Parathyroid adenoma (tissue), 2 donors: ENCODE data around the gene CDK5RAP2.

Source experiments
- H2AFZ ChIP-seq: fragments of 300-600 bp; sonication (generic); one replicate; pipeline ENCODE4 v1.7.0; 2017; ENCODE audit warnings: antibody characterized with exemption, mild to moderate bottlenecking
- H3K27ac ChIP-seq: fragments of 300-600 bp; sonication (generic); one replicate; pipeline ENCODE4 v1.7.0; 2017
- H3K27me3 ChIP-seq: fragments of 300-600 bp; sonication (generic); one replicate; pipeline ENCODE4 v1.7.0; 2017; ENCODE audit warnings: low read length; ENCODE audit not compliant: control insufficient read depth, insufficient read depth
- H3K36me3 ChIP-seq: fragments of 300-600 bp; sonication (generic); one replicate; pipeline ENCODE4 v1.7.0; 2017; ENCODE audit warnings: low read length; ENCODE audit not compliant: control insufficient read depth, insufficient read depth
- H3K4me1 ChIP-seq: fragments of 300-600 bp; sonication (generic); one replicate; pipeline ENCODE4 v1.7.0; 2017; ENCODE audit warnings: control low read depth
- H3K4me2 ChIP-seq: fragments of 300-600 bp; sonication (generic); one replicate; pipeline ENCODE4 v1.7.0; 2017; ENCODE audit warnings: low read length
- H3K4me3 ChIP-seq: fragments of 300-600 bp; sonication (generic); one replicate; pipeline ENCODE4 v1.7.0; 2017; ENCODE audit warnings: low read depth, low read length
- H3K79me2 ChIP-seq: fragments of 300-600 bp; sonication (generic); one replicate; pipeline ENCODE4 v1.7.0; 2017; ENCODE audit warnings: control low read depth
- H3K9ac ChIP-seq: fragments of 300-600 bp; sonication (generic); one replicate; pipeline ENCODE4 v1.7.0; 2017; ENCODE audit warnings: mild to moderate bottlenecking
- H3K9me3 ChIP-seq: fragments of 300-600 bp; sonication (generic); one replicate; pipeline ENCODE4 v1.7.0; 2017; ENCODE audit warnings: low read length; ENCODE audit not compliant: control insufficient read depth
- CTCF ChIP-seq: fragments of 300-600 bp; sonication (generic); IDR thresholded peaks from one replicate; pipeline ENCODE4 v1.7.0; 2017; ENCODE audit warnings: antibody characterized with exemption, mild to moderate bottlenecking
- donor health status: primary hyperparathyroidism.

CDK5RAP2 gene

GRCh38 chr9:120388003-120388855 lies 191.7 kb downstream of the CDK5RAP2 start:
- H3K9me3 ChIP-seq = no peaks in the 10 kb centered on the region
- H3K27me3 ChIP-seq = no peaks in the 10 kb centered on the region
- no peaks in the 10 kb centered on the region for H3K4me1 ChIP-seq
- no peaks in the 10 kb centered on the region for H3K79me2 ChIP-seq
- no peak overlapping the region for H3K27ac ChIP-seq
- H3K9ac ChIP-seq = no peak overlapping the region
- H3K36me3 ChIP-seq = no peaks in the 10 kb centered on the region
- TF ChIP-seq CTCF = no peak
- H2AFZ ChIP-seq = no peak overlapping the region
- H3K4me3 ChIP-seq = no peak overlapping the region
- no peak overlapping the region for H3K4me2 ChIP-seq

- Histone ChIP-seq H3K27ac (no peak overlapping the region), H3K9me3 (no peaks in the 10 kb centered on the region), H2AFZ (no peak overlapping the region), H3K4me3 (no peak overlapping the region), H3K27me3 (no peaks in the 10 kb centered on the region), H3K36me3 (no peaks in the 10 kb centered on the region), H3K4me2 (no peak overlapping the region), H3K9ac (no peak overlapping the region), H3K4me1 (no peaks in the 10 kb centered on the region), H3K79me2 (no peaks in the 10 kb centered on the region)
- TF ChIP-seq CTCF = no peak
These were observed 192.5 kb downstream of the CDK5RAP2 start for GRCh38 chr9:120387257-120388002.

- Histone ChIP-seq H3K9ac (no peak overlapping the region), H2AFZ (no peak overlapping the region), H3K4me2 (no peak overlapping the region), H3K9me3 (no peaks in the 10 kb centered on the region), H3K79me2 (no peaks in the 10 kb centered on the region), H3K27me3 (no peaks in the 10 kb centered on the region), H3K27ac (no peak overlapping the region), H3K4me3 (no peak overlapping the region), H3K4me1 (no peaks in the 10 kb centered on the region), H3K36me3 (no peaks in the 10 kb centered on the region)
- no peak for TF ChIP-seq CTCF
These were observed 193.4 kb downstream of the CDK5RAP2 start for GRCh38 chr9:120386390-120387131.

GRCh38 chr9:120385606-120386389 lies 194.2 kb downstream of the CDK5RAP2 start:
- no peaks in the 10 kb centered on the region for H3K79me2 ChIP-seq
- no peak overlapping the region for H3K9ac ChIP-seq
- H3K4me1 ChIP-seq = no peaks in the 10 kb centered on the region

More at GRCh38 chr9:120385606-120386389, 194.2 kb downstream of the CDK5RAP2 start:
- Histone ChIP-seq H3K27ac (no peak overlapping the region), H3K9me3 (no peaks in the 10 kb centered on the region), H3K4me2 (no peak overlapping the region), H2AFZ (no peak overlapping the region), H3K27me3 (no peaks in the 10 kb centered on the region), H3K4me3 (no peak overlapping the region), H3K36me3 (no peaks in the 10 kb centered on the region)
- TF ChIP-seq CTCF = no peak
